Measurements from ENCODE around the gene DAZ1. TPM values are rescaled to one million over a fixed set of nuclear protein-coding genes. Genes with fewer than 3 reads are reported as not detected.

The DAZ1 gene
- not detected in 2 replicates for total RNA-seq

GRCh38 chrY:23198908-23199307 is at the start of gene DAZ1:
Gene DAZ1 (minus strand): TSS chrY:23199008. CDS start chrY:23198800, 208 bp downstream.

GRCh38 chrY:23219233-23219632 is 20.4 kb upstream of the DAZ1 start, which contains the start of gene DAZ2:
Gene DAZ2 (plus strand): TSS chrY:23219533. CDS start chrY:23219741, 208 bp downstream.

Other genes starting within 250 kb of the DAZ1 start
- not detected in 2 replicates for gene BPY2, start 214.7 kb downstream of the DAZ1 start, total RNA-seq
- gene DAZ2, start 20.5 kb upstream of the DAZ1 start, total RNA-seq, result not detected in 2 replicates

Measured in epithelial cell of umbilical artery (primary cell).